ENCODE data around the gene ZNF611.

DNA sequence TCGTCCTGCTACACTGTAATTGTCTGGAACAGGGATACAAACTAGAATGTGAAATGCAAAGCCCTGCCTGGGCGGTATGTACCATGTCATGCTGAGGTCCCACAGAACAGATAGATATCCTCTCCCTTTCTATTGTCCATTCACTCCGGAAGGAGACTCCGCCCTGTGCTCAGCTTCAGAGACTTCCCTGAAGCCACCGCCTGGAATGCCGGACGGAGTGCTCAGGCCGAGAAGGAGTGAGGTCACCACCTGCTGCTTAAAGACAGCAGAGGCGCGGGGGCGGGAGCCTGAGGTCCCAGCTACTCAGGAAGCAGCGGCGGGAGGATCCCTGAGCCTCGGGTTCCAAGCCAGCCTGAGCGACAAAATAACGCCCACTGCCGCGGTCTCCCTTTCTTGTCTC, 890 bp upstream of the ZNF611 start:
- TF ChIP-seq, protein P1, sequence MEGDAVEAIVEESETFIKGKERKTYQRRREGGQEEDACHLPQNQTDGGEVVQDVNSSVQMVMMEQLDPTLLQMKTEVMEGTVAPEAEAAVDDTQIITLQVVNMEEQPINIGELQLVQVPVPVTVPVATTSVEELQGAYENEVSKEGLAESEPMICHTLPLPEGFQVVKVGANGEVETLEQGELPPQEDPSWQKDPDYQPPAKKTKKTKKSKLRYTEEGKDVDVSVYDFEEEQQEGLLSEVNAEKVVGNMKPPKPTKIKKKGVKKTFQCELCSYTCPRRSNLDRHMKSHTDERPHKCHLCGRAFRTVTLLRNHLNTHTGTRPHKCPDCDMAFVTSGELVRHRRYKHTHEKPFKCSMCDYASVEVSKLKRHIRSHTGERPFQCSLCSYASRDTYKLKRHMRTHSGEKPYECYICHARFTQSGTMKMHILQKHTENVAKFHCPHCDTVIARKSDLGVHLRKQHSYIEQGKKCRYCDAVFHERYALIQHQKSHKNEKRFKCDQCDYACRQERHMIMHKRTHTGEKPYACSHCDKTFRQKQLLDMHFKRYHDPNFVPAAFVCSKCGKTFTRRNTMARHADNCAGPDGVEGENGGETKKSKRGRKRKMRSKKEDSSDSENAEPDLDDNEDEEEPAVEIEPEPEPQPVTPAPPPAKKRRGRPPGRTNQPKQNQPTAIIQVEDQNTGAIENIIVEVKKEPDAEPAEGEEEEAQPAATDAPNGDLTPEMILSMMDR (IDR thresholded peaks at IDR 0.05; ENCODE audit: insufficient read depth, low read length, poor library complexity, severe bottlenecking), result no peak
- no peak for TF ChIP-seq EZH2phosphoT487 (conservative IDR thresholded peaks at IDR 0.05; ENCODE audit: low read length)
